GM10847 (cell line): Measurements from ENCODE around the gene TRIL.

ENCODE experiments used
- POLR2A ChIP-seq: IDR thresholded peaks from 2 replicates; pipeline ENCODE4 v1.6.1; 2011; ENCODE audit not compliant: insufficient read length; ENCODE audit errors: extremely low read depth

TRIL gene

DNA sequence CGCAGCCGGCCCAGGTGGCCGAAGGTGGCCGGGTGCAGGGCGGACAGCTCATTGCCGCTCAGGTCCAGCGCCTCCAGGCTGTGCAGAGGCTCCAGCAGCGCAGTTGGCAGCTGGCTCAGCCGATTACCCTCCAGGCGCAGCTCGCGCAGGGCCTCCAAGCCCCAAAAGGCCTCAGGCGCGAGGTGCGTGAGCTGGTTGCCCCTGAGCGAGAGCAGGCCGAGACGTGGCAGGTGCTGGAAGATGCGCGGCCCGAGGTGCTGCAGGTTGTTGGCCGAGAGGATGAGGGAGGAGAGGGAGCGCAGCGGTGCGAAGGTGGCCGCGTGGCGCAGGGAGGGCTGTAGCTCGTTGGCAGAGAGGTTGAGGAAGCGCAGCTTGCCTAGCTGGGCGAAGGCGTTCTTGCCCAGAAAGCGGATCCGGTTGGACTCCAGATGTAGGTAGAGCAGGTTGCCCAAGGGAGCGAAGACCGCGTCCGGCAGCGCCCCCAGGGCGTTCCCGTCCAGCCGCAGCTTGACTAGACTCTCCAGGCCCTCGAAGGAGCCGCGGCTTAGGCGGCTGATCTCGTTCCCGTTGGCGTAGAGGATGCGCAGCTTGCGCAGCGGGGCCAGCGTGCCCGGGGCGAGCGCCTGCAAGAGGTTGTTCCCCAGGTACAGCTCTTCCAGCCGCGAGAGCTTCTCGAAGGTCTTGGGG is 923 bp downstream of the TRIL start:
- no peak for TF ChIP-seq POLR2A

DNA sequence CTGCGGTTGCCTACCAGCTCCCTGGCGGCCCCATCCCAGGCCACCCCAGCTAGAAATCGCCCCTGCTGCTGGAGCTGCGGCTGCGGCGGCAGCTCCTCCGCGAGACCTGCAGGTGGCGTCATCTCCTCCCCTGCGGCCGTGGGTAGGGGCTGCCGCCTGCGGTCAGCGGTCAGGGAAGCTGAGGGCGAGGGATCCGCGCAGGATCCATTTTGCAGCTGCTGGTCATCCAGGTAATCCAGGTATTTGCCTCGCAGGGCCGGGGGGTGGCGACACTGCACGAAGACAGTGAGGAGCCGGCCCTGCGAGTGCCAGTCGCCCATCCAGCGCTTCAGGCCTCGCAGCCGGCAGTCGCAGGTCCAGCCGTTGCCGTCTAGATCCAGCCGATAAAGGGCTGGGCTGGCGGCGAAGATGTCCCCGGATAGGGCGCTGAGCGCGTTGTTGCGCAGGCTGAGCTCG is 1.5 kb downstream of the TRIL start:
- no peak for TF ChIP-seq POLR2A

DNA sequence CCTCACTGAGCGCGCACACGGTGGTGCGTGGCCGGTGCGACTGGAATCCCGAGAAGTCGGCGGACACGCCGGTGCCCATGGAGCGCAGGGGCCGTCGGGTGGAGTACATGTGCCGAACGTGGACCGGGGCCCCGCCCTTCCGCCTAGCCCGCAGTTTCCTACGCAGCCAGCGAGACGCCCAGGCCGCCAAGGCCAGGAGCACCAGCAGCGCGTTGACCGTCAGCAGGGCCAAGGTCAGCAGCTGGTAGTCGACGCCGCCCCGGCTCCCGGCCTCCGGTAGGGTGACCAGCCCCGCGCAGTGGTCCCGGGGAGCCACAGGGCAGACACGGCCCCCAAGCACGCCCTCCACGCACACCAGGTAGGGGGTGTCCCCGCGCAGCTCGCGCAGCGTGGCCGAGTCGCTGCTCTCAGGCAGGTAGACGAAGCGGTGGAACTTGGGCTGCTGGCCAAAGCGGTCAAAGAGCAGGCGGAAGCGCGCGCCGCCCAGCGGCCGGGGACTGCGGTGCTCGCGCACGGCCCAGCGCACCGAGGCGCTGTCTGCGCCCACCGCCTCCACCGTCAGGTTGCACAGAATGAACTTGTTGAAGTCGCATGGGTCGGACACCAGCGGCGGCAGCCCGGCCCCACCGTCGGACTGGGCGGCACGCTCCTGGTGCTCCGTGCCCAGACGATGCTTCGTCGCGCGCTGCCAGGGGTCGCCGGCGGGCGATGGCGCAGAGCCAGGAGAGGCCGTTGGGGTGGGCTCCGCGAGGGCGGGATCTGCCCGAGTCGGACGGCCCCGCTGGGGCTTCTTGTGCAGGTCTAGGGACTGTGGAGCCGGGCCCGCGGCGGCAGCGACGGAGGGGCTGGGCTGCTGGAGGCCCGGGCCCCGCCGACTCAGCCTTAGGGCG is 2.2 kb downstream of the TRIL start:
- no peak for TF ChIP-seq POLR2A

DNA sequence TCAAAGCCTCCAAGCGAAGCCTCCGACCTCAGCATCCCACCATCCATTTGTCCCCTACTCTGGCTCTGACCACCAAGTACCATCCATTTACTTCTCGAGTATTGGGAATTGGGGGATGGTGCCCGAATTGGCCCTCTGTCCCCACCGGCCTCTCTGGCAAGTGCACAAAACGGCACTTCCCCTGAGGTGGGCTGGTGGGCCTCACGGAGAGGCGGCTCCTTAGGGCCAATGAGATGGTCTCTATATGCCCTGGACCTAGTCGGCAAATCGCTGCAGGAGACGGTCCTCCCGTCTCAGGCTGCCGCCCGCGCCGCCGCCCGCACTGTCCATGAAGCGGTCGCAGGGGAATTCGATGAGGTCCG is 2.8 kb downstream of the TRIL start:
- no peak for TF ChIP-seq POLR2A

DNA sequence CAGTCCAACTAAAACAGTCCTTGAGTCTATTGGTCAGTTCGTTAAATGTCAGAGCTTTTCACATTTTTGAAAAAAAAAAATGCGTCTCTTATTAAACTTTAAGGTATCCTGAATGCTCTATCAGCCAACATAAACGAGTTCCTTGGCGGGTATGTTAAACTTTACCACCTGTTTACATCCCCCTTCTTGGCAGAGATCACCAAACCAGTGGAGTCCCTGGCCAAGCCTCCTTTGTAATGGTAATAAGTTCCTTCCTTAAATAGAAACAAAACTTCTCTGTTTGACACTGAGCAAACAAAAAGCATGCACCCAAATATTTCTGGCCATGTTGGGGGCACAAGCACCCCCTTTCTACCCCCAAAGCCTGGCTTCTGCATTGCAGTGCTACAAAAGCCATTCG is 3.2 kb downstream of the TRIL start:
- no peak for TF ChIP-seq POLR2A

DNA sequence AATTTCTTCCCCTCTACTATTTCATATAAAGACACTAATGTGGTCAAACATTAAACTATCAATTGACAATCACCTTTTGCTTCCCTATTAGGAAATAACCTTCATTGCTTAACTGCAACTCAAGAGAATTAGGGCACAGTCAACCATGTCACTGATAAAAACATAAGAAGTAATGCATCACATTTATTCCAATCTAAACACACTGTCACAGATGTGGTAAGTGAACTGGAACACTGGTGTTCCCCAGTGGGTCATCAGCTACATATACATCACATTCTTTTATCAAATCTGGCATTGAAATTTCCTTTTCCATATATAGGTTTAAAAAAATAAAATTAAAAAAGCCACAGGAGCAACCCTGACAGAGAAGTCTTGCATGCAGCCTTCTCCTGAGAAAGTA is 3.7 kb downstream of the TRIL start:
- no peak for TF ChIP-seq POLR2A

DNA sequence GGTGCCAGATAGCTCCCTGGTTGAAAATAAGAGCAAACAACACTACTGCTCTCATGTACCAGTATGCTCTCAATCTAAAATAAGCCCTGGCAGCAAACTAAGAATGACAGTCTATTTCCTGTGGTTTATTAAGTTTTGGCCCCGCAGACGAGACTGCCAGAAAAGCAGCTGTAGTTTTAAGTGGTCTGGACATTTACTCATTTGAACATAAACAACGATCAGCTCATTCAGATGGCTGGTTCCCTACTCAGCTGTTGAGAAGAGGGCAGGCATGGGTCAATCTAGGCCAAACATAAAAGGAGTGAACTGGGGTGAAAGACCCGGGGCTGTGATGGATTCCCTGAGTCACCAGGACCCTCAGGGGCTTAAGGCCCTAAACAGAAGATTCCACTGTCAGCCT is 4.5 kb downstream of the TRIL start:
- no peak for TF ChIP-seq POLR2A

DNA sequence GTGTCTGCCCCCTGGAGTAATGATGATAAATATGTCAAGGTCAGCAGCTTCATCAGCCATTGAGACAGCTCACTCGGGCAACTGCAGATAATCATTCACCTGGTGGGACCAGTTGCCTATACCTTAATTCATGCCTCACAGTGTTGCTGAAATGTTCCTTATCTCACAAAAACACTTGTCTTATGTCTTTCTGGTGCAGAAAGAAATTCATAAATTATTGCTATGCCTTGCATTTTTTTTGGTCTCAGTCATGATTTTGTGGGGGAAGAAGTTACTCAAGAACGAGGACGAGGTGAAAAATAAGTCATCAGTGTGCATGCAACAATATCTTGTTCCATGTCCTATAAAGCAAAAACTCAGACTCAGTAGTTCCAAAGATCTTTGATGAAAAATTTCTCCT is 16.0 kb downstream of the TRIL start:
- no peak for TF ChIP-seq POLR2A

DNA sequence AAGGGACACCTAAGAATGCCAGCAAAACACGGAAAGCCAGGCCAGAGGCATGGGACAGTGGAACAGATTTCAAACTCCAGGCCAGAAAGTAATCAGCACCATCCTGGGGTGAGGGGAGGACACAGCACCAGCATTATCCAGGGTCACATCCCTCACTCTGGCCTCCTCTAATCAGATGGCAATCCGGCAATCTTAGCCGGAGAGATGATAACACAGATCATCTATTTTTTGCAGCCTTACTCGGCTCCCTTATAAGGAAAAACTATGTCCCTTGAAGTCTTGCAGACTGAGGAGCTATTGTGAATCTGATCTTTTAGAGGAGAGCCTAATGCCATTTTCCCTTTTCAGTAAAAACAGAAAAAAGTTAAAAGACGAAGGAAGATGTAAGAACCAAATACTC is 16.5 kb downstream of the TRIL start:
- no peak for TF ChIP-seq POLR2A

DNA sequence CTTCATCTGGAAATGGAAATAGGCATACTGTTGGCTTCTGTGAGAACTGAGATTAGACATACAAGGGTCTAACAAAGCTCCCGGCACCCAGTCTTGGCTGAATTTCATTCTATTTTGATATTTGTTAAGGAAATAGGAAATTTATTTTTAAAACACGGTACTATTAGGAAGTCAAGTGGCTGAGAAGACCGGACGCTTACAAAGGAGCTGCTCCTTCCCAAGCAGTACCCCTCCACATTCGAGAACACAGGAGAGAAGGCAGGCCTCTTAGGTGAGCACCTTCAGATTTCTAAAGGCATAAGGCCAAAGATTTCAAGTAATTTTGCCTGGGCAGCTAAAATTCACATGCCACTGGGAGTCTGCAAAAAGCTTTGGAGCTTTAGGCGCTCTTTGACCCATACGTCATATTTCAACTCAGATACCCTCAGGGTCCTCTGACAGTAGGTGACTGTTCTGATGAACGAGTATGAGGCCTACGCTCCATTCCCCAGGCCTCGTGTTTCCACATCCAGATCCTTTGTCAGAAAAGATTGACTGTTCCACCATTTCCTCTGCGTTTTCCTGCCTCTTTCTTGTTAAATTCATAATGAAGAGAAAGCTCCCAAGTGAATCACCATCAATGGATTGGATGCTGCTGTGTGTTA is 17.3 kb downstream of the TRIL start:
- TF ChIP-seq POLR2A: no peak

DNA sequence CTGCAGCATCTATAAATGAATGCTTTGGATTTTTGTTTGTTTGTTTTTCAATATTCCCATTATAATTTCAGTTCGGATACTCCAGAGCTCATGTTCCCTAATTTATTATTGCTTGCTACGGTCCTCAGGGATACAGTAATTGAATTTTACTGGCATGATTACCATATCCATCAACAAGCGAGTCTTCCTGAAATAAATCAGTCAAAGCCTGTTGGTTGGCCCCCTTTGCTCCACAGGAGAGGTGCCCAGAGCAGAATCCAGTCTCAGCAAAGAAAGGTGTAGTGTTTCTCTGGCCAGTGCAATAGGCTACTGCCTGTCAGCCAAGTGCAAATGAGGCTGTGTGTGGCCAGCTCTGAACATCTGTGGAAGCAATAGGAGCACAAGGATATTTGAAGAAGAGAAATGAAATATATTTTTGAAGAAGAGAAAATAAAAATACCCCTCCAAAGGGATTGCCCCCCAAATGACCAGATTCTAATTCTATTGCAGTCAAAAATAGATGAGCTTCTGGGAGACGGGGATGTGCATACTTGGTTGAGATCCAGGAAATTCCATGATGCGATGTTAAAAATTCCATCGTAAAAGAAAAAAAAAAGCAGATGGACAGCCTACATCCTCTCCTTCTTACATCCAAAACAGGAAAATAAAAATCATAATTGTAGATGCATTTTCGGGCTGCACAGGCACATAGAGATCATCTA is 18.1 kb downstream of the TRIL start:
- no peak for TF ChIP-seq POLR2A

DNA sequence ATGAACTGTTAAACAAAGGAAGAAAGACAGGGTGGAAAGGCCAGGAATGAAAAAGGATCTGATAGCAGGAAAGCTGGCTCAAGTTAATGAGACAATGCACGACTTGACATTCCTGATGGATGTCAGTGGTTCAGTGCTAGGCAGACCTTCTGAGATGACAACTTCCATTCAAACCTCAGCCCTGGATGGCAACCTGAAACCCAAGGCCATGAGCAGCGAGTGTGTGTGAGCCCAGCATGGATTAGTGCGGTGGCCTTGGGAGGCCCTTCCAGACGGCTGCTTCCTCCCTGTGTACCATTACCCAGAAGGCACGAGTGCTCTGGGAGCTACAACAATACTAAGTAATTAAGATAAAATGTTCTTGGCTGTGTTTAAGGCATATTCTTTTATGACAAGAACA is 18.8 kb downstream of the TRIL start:
- no peak for TF ChIP-seq POLR2A

DNA sequence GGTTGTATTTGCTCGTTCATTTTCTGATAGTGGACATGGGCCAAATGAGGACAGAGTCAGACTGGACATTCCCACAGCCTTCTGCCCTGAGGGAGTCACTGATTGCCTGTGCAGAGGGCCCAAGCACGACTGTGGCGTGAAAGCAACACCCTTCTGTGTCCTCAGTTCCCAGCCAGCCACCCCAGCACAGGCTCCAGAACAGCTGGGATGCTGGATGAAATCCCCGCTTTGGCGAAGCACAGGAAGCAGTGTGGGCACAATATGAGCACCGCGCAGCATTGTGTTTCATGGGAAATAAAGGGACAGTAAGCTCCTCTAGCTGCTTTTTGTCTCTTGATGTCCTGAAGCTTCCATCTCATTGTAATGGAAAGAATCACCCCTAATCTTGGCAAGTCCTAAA is 20.5 kb downstream of the TRIL start:
- no peak for TF ChIP-seq POLR2A

DNA sequence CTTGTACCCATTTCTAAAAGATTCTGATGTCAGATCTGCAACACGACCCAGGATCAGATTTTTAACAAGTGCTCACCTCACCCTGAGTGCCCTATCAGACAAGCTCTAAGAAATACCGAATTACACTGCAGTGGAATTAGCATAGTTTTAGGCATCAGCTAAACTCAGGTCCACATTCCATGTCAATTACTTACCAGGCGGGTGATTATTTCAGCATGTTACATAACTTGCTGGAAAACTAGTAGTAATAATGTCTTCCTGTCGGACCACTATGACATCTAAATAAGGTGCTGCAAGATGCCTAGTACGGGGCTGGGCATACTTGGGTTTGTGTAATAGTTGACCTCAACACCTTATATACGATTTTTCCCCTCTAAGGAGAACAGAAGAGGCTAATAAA is 21.0 kb downstream of the TRIL start:
- no peak for TF ChIP-seq POLR2A

DNA sequence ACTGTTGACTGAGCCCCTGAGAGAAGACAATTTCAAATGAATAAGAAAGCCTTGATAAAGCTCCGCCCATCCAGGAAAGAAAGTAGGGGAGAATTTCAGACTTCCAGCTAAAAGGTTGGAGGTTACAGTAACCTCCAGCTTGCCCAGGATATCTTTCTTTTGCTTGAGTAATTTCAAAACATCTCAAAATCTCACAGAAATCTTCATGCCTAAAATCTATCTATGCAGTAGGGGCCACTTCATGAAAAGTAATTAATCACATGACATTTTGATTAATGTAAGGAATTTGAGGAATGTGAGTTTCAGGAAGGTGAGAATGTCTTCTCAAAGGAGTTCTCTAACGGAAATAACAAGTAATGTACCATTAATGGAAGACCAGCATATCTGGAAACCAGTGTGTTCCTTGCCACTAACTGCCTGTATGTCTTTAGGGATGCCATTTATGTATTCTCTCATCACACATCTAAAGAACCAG is 24.2 kb downstream of the TRIL start:
- no peak for TF ChIP-seq POLR2A
